ENCODE results near the gene HDHD2.

GRCh38 chr18:47143153-47143552 is 7.1 kb downstream of the HDHD2 start:
- TF ChIP-seq CTCF (IDR thresholded peaks at IDR 0.05) (no peak), POLR2A (IDR thresholded peaks at IDR 0.05) (no peak)
